Neutrophil (primary cell): ENCODE data around the gene CUBN.

Source experiments
- H3K27ac ChIP-seq: fragments of 200-600 bp; sonication (generic); 2 replicates; pipeline ENCODE4 v1.5.1; 2016; ENCODE audit warnings: mild to moderate bottlenecking, moderate library complexity
- H3K27me3 ChIP-seq: fragments of 200-600 bp; sonication (generic); 2 replicates; pipeline ENCODE4 v1.6.0; 2016; ENCODE audit warnings: mild to moderate bottlenecking
- H3K36me3 ChIP-seq: fragments of 200-600 bp; sonication (generic); 2 replicates; pipeline ENCODE4 v1.5.1; 2017
- H3K4me1 ChIP-seq, 2 experiments: fragments of 200-600 bp in 1 of 2; sonication (generic) in 1 of 2; 1 replicate in 1 of 2; 2 replicates in 1 of 2; pipeline versions ENCODE4 v1.5.1 to v1.6.1; 2013 to 2016; ENCODE audit warnings: low read depth in 1 of 2, low read length in 1 of 2, mild to moderate bottlenecking in 1 of 2, moderate library complexity in 1 of 2; ENCODE audit not compliant: control insufficient read depth in 1 of 2, insufficient read depth in 1 of 2
- H3K4me3 ChIP-seq, 2 experiments: fragments of 200-600 bp in 1 of 2; sonication (generic) in 1 of 2; 1 replicate in 1 of 2; 2 replicates in 1 of 2; pipeline ENCODE4 v1.5.1; 2013 to 2016; ENCODE audit warnings: low read depth in 1 of 2, low read length in 1 of 2, mild to moderate bottlenecking in 1 of 2, moderate library complexity in 1 of 2
- H3K9me3 ChIP-seq: fragments of 200-600 bp; sonication (generic); 2 replicates; pipeline ENCODE4 v1.5.1; 2016
- CTCF ChIP-seq: fragments of 200-600 bp; sonication (generic); IDR thresholded peaks from 2 replicates; pipeline ENCODE4 v1.5.1; 2016; ENCODE audit warnings: antibody characterized with exemption

CUBN gene

GRCh38 chr10:16984242-16984641 lies 145.4 kb downstream of the CUBN start:
- Histone ChIP-seq H3K4me3 (no peak overlapping the region), H3K27ac (no peak overlapping the region), H3K4me1 (no peaks in the 10 kb centered on the region), H3K36me3 (no peaks in the 10 kb centered on the region), H3K9me3 (no peaks in the 10 kb centered on the region), H3K27me3 (no peaks in the 10 kb centered on the region)
- no peak for TF ChIP-seq CTCF

GRCh38 chr10:16976803-16977202 lies 152.8 kb downstream of the CUBN start:
- Histone ChIP-seq H3K36me3 (no peaks in the 10 kb centered on the region), H3K9me3 (no peaks in the 10 kb centered on the region), H3K27me3 (no peaks in the 10 kb centered on the region), H3K27ac (no peak overlapping the region), H3K4me3 (no peak overlapping the region), H3K4me1 (no peaks in the 10 kb centered on the region)
- TF ChIP-seq CTCF: no peak

DNA sequence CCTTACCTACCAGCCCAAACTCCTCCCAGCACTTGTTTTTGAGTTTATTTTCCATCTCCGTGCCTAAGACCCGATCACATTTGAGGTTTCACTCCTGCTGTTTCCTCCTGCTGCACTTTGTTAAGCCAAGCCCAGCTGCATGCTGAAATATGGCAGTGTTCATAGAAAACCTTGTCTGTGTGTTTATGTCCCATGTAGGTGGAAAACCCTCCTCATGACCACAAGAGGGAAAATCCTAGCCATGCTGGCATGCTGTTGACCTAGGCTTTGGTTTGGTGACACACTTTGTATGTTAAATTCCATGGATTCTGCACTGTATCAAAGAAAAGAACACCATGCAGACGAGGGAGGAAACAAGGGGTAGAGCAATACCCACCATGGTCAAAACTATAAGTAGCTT lies 154.4 kb downstream of the CUBN start:
- no peak for TF ChIP-seq CTCF
- no peak overlapping the region for H3K27ac ChIP-seq
- H3K4me3 ChIP-seq: no peak overlapping the region

DNA sequence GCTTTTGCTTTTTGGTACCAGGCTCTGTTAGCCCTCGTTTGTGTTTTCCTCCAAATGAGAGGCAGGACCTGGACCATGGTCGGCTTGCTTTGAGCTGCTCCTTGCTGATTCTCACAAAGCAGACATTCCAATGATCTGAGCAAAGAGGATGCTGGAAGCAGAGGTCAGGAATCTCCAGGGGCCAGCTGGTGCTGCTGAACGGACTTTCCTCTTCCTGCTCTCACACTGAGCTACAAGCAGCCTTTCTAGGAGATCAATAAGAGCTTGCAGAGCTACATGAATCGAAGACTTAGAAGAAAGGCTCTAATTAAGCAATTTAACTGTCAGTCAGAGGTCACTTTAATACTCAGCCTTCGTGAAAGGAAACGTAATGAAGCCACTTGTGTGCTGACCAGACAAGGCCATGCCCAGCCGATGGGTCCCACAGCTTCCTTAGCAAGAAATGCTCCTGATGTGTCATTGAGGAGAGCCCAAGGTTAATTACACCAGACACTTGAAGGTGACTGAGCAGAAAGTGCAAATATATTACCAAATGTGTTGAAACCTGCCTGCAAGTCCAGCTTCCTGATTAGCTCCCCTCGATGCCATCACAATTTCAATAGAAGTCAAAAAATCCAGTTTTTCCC lies 161.1 kb downstream of the CUBN start:
- Histone ChIP-seq H3K4me1 (peaks cover 23% of the 10 kb centered on the region in 2 experiments), H3K27ac (no peak overlapping the region), H3K9me3 (no peaks in the 10 kb centered on the region), H3K27me3 (no peaks in the 10 kb centered on the region), H3K36me3 (no peaks in the 10 kb centered on the region), H3K4me3 (no peak overlapping the region)
- TF ChIP-seq CTCF: no peak

More for the DNA sequence above, 154.4 kb downstream of the CUBN start:
- no peaks in the 10 kb centered on the region for H3K36me3 ChIP-seq
- no peaks in the 10 kb centered on the region for H3K4me1 ChIP-seq
- H3K9me3 ChIP-seq: no peaks in the 10 kb centered on the region
- no peaks in the 10 kb centered on the region for H3K27me3 ChIP-seq

DNA sequence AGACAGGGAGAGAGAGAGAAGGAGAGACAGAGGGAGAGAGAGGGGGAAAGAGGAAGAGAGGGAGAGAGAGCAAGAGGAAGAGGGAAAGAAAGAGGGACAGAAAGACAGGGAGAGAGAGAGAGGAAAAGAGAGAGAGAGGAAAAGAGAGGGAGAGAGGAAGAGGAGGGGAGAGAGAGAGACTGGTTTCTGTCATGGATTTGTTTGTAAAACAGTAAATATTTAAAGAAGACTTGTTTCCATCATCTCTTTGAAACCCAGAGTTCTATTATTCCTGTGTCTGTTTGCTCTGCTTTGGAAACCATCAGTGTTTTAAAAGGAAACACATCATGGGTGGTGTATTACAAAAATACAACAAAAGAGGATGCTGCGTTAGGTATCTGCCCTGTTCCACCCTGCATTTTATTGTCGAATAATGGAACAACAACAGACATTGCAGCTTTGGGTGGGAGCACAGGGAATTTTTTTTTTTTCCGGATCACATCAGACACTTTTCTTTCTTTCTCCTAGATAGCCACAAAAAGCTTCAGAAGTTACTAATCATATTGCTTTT lies 161.7 kb downstream of the CUBN start:
- H3K4me1 ChIP-seq: peaks cover 23% of the 10 kb centered on the region in 2 experiments
- no peaks in the 10 kb centered on the region for H3K36me3 ChIP-seq
- H3K27ac ChIP-seq: no peak overlapping the region
- no peak for TF ChIP-seq CTCF
- H3K27me3 ChIP-seq: no peaks in the 10 kb centered on the region
- no peaks in the 10 kb centered on the region for H3K9me3 ChIP-seq
- no peak overlapping the region for H3K4me3 ChIP-seq
